Fibroblast of lung (primary cell): ENCODE data around the gene S100A11. TPM values are rescaled to one million over a fixed set of nuclear protein-coding genes. Genes with fewer than 3 reads are reported as not detected.
A peak's percentile ranks its signal among the peaks of the same experiment; 100 is the strongest.

Experiments
- DNase-seq, 2 donors: peaks; one replicate each; pipeline versions ENCODE4 v3.0.0 to v3.0.0-alpha.2; 2010; ENCODE audit warnings: low read depth in 2 of 2
- H2AFZ ChIP-seq: 2 replicates; pipeline ENCODE4 v1.5.1; 2012; ENCODE audit warnings: low read length, control low read depth, inconsistent platforms
- H3K27ac ChIP-seq: 2 replicates; pipeline ENCODE4 v1.5.1; 2011; ENCODE audit warnings: low read length, control low read depth; ENCODE audit not compliant: insufficient read depth
- H3K27me3 ChIP-seq: 2 replicates; pipeline ENCODE4 v1.5.1; 2011; ENCODE audit warnings: mild to moderate bottlenecking, low read length; ENCODE audit not compliant: control insufficient read depth, insufficient read depth
- H3K36me3 ChIP-seq: 2 replicates; pipeline ENCODE4 v1.5.1; 2011; ENCODE audit warnings: low read length; ENCODE audit not compliant: control insufficient read depth, insufficient read depth
- H3K4me1 ChIP-seq: 2 replicates; pipeline ENCODE4 v1.5.1; 2011; ENCODE audit warnings: low read length; ENCODE audit not compliant: control insufficient read depth, insufficient read depth; ENCODE audit errors: extremely low read depth
- H3K4me2 ChIP-seq: 2 replicates; pipeline ENCODE4 v1.5.1; 2011; ENCODE audit warnings: low read length, control low read depth; ENCODE audit not compliant: insufficient read depth; ENCODE audit errors: extremely low read depth
- H3K4me3 ChIP-seq, 4 experiments: fragments of 200-600 bp in 1 of 4; sonication (generic) in 1 of 4; replicated peaks in 1 of 4; 2 replicates each; pipeline ENCODE4 v1.5.1; 2011 to 2016; ENCODE audit warnings: low read length in 4 of 4, low read depth in 3 of 4, mild to moderate bottlenecking in 3 of 4, control low read depth in 2 of 4, inconsistent platforms in 1 of 4, mixed read lengths in 1 of 4; ENCODE audit not compliant: insufficient read depth in 1 of 4; ENCODE audit errors: control extremely low read depth in 1 of 4
- H3K79me2 ChIP-seq: 2 replicates; pipeline ENCODE4 v1.5.1; 2012; ENCODE audit warnings: mild to moderate bottlenecking, low read length, inconsistent platforms; ENCODE audit not compliant: control insufficient read depth, insufficient read depth
- H3K9ac ChIP-seq: 2 replicates; pipeline ENCODE4 v1.5.1; 2011; ENCODE audit warnings: mild to moderate bottlenecking, low read length, control low read depth; ENCODE audit not compliant: insufficient read depth
- H3K9me3 ChIP-seq: 2 replicates; pipeline ENCODE4 v1.5.1; 2012; ENCODE audit warnings: low read depth, low read length; ENCODE audit not compliant: control insufficient read depth, insufficient read depth
- H4K20me1 ChIP-seq: 2 replicates; pipeline ENCODE4 v1.5.1; 2011; ENCODE audit warnings: low read length; ENCODE audit not compliant: control insufficient read depth, insufficient read depth; ENCODE audit errors: extremely low read depth
- EZH2 ChIP-seq: IDR thresholded peaks from 2 replicates; pipeline ENCODE4 v1.5.1; 2012; ENCODE audit warnings: low read length, control low read depth, mild to moderate bottlenecking; ENCODE audit errors: missing control alignments
- polyA plus RNA-seq, 2 donors: library from polyadenylated mRNA; depleted of rRNA in 1 of 2; stranded (reverse) in 1 of 2; unstranded in 1 of 2; fragments of >200 nt; gene quantifications; 2 replicates each; pipeline ENCODE4 v1.2.1, GENCODE V29; 2011 to 2012; ENCODE audit warnings: missing spikeins in 1 of 2
- total RNA-seq: library from RNA; depleted of rRNA; stranded (reverse); fragments of >200 nt; gene quantifications from 2 replicates; pipeline ENCODE4 v1.2.1, GENCODE V29; 2014
- TF ChIP-seq, protein P1 (sequence below), 2 donors: IDR thresholded peaks in 1 of 2; conservative IDR thresholded peaks in 1 of 2; 1 replicate in 1 of 2; 2 replicates in 1 of 2; pipeline ENCODE4 v1.5.1; 2011 to 2012; ENCODE audit warnings: low read length in 2 of 2, control low read depth in 1 of 2, inconsistent platforms in 1 of 2, low read depth in 1 of 2, mild to moderate bottlenecking in 1 of 2

S100A11 gene
- total and polyA plus RNA-seq, 2 donors (not counting 1 experiment from before 2014, with no cell fraction given), result 55.8 to 1,144 TPM

DNA sequence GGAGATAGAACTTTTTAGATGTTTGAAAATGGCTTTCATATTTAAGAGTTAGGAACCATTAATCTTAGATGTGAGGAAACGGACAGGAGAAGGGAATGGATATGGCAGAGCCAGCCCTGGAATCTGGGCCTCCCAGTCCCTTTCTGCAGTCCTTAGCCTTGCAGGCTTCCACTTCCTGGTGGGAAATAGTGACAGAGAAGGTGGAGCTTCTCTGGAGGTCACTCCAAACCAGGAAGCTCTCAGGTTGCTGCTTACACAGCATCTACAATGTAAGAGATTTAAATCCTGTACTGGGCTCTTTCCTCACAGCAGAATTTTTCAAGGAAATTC, 2.5 kb downstream of the S100A11 start:
- Histone ChIP-seq H3K27ac (peak overlapping the region; percentile 90), H3K36me3 (peaks cover 9% of the 10 kb centered on the region), H3K4me2 (peak overlapping the region; percentile 96), H3K79me2 (peaks cover 36% of the 10 kb centered on the region), H3K9ac (no peak overlapping the region), H3K4me3 (peak overlapping the region; percentile 68 to 95 (median 88)), H3K9me3 (no peaks in the 10 kb centered on the region), H3K27me3 (no peaks in the 10 kb centered on the region), H4K20me1 (peaks cover 2% of the 10 kb centered on the region), H3K4me1 (peaks cover 5% of the 10 kb centered on the region), H2AFZ (no peak overlapping the region)
- TF ChIP-seq, protein P1, sequence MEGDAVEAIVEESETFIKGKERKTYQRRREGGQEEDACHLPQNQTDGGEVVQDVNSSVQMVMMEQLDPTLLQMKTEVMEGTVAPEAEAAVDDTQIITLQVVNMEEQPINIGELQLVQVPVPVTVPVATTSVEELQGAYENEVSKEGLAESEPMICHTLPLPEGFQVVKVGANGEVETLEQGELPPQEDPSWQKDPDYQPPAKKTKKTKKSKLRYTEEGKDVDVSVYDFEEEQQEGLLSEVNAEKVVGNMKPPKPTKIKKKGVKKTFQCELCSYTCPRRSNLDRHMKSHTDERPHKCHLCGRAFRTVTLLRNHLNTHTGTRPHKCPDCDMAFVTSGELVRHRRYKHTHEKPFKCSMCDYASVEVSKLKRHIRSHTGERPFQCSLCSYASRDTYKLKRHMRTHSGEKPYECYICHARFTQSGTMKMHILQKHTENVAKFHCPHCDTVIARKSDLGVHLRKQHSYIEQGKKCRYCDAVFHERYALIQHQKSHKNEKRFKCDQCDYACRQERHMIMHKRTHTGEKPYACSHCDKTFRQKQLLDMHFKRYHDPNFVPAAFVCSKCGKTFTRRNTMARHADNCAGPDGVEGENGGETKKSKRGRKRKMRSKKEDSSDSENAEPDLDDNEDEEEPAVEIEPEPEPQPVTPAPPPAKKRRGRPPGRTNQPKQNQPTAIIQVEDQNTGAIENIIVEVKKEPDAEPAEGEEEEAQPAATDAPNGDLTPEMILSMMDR (conservative IDR thresholded peaks at IDR 0.05 in 1 of 2, IDR thresholded peaks at IDR 0.05 in 1 of 2; ENCODE audit: low read depth in 1 of 2, low read length in 2 of 2), result no peak
- no peak for TF ChIP-seq EZH2
- no peak for DNase-seq

DNA sequence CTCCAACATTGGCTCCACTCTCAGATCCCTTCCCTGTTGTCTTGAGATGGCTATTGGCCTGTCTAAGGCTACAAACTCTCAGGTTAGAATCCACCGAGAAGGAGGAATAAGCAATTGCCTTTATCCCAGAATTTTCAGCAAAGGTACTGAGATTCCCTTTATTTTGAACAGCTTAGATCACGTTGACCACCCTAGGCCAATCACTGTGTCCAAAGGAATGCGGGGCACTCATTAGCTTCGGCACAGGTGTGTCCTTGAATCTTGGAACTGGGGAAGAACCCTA, 6.9 kb downstream of the S100A11 start:
- H3K27ac ChIP-seq, result no peak overlapping the region

DNA sequence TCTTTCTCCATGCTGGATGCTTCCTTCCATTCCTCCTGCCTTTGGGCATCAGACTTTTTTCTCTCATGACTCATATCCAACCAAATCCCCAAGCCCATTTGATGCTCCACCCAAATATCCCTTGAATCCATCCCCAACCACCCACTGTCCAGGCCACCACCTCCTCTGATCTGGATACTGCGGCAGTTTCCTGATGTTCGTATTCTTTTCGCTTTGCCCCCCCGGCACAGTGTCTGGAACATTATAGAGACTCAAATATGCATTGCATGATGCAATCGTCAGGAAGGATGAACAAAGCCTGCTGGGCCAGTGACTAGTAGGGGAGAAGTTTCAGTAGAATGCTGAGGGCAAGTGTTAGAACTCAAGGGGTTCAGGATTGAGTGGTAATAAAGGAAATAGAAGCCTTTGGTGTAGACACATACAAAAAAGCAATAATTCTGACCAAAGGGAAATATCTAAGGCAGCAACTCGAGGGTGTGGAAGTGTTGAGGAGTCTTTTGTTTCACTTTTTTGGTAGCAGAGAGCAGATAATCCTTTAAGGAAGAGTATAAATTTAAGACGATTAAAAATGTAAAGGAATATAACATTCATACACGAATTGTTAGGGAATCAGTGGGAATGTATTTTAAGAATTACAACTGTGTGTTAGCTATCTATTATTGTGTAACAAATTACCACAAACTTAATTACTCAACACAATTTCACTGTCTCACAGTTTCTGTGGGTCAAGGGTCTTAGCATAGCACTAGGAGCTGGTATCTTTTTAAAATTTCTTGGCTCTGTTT, 7.5 kb downstream of the S100A11 start:
- no peak overlapping the region for H2AFZ ChIP-seq
- peaks cover 2% of the 10 kb centered on the region for H4K20me1 ChIP-seq
- no peak overlapping the region for H3K9ac ChIP-seq
- H3K4me3 ChIP-seq, result no peak overlapping the region
- no peak overlapping the region for H3K4me2 ChIP-seq
- no peaks in the 10 kb centered on the region for H3K9me3 ChIP-seq
- peak; percentile 14 to 50 for DNase-seq
- H3K36me3 ChIP-seq, result peaks cover 9% of the 10 kb centered on the region
- H3K4me1 ChIP-seq, result peaks cover 5% of the 10 kb centered on the region
- no peaks in the 10 kb centered on the region for H3K27me3 ChIP-seq
- no peak for TF ChIP-seq EZH2
- TF ChIP-seq, protein P1 (conservative IDR thresholded peaks at IDR 0.05 in 1 of 2, IDR thresholded peaks at IDR 0.05 in 1 of 2; ENCODE audit: low read depth in 1 of 2, low read length in 2 of 2), result no peak
- H3K79me2 ChIP-seq, result peaks cover 14% of the 10 kb centered on the region
- no peak overlapping the region for H3K27ac ChIP-seq

More for the DNA sequence above, 6.9 kb downstream of the S100A11 start:
- Histone ChIP-seq H3K4me1 (peaks cover 5% of the 10 kb centered on the region), H3K4me2 (no peak overlapping the region), H3K9me3 (no peaks in the 10 kb centered on the region), H3K9ac (no peak overlapping the region), H4K20me1 (peaks cover 2% of the 10 kb centered on the region), H3K36me3 (peaks cover 9% of the 10 kb centered on the region), H3K4me3 (no peak overlapping the region), H2AFZ (no peak overlapping the region), H3K79me2 (peaks cover 19% of the 10 kb centered on the region), H3K27me3 (no peaks in the 10 kb centered on the region)
- TF ChIP-seq, protein P1 (conservative IDR thresholded peaks at IDR 0.05 in 1 of 2, IDR thresholded peaks at IDR 0.05 in 1 of 2; ENCODE audit: low read depth in 1 of 2, low read length in 2 of 2), result no peak
- no peak for TF ChIP-seq EZH2
- no peak for DNase-seq
